HEK293 (cell line): ENCODE results near the gene CADM1.

Source experiments
- TF ChIP-seq, protein P1 (sequence below): fragments of 450-650 bp; IDR thresholded peaks from 2 replicates; pipeline ENCODE4 v1.5.1; 2018; ENCODE audit warnings: missing biosample characterization, missing genetic modification characterization
- TF ChIP-seq, protein P2 (sequence below): fragments of 450-650 bp; formaldehyde crosslinking; IDR thresholded peaks from 2 replicates; pipeline ENCODE4 v1.5.1; 2016; ENCODE audit warnings: missing biosample characterization, missing genetic modification characterization, borderline replicate concordance

DNA sequence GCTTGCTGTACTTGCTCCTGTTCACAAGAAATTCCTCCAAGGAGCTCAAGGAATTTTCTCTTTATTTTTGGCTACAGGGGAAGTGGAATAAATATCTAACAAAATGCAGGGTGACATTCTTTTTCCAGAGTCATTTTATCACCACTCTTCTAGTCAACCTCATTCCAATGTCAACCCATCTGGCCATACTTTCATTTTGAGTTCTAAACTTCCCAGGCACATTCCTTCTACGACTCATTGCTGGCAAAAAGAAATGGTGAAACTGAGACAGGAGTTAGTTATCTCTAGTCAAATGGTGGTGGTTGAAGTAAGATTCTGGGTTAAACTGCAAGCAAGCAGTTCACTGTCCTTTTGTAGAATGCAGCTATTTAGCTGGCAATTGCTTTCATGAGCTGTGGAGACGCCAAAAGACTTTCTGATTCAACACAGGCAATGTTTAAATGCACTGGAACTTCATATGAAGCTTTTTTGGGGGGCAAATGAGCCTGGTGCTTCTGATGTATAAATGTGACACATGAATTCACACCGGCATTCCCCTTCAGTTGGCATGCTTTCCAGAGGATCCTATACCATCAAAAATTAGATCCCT, 304.6 kb downstream of the CADM1 start:
- TF ChIP-seq, protein P1, sequence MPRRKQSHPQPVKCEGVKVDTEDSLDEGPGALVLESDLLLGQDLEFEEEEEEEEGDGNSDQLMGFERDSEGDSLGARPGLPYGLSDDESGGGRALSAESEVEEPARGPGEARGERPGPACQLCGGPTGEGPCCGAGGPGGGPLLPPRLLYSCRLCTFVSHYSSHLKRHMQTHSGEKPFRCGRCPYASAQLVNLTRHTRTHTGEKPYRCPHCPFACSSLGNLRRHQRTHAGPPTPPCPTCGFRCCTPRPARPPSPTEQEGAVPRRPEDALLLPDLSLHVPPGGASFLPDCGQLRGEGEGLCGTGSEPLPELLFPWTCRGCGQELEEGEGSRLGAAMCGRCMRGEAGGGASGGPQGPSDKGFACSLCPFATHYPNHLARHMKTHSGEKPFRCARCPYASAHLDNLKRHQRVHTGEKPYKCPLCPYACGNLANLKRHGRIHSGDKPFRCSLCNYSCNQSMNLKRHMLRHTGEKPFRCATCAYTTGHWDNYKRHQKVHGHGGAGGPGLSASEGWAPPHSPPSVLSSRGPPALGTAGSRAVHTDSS (tag by site-specific recombination) = no peak
- TF ChIP-seq, protein P2, sequence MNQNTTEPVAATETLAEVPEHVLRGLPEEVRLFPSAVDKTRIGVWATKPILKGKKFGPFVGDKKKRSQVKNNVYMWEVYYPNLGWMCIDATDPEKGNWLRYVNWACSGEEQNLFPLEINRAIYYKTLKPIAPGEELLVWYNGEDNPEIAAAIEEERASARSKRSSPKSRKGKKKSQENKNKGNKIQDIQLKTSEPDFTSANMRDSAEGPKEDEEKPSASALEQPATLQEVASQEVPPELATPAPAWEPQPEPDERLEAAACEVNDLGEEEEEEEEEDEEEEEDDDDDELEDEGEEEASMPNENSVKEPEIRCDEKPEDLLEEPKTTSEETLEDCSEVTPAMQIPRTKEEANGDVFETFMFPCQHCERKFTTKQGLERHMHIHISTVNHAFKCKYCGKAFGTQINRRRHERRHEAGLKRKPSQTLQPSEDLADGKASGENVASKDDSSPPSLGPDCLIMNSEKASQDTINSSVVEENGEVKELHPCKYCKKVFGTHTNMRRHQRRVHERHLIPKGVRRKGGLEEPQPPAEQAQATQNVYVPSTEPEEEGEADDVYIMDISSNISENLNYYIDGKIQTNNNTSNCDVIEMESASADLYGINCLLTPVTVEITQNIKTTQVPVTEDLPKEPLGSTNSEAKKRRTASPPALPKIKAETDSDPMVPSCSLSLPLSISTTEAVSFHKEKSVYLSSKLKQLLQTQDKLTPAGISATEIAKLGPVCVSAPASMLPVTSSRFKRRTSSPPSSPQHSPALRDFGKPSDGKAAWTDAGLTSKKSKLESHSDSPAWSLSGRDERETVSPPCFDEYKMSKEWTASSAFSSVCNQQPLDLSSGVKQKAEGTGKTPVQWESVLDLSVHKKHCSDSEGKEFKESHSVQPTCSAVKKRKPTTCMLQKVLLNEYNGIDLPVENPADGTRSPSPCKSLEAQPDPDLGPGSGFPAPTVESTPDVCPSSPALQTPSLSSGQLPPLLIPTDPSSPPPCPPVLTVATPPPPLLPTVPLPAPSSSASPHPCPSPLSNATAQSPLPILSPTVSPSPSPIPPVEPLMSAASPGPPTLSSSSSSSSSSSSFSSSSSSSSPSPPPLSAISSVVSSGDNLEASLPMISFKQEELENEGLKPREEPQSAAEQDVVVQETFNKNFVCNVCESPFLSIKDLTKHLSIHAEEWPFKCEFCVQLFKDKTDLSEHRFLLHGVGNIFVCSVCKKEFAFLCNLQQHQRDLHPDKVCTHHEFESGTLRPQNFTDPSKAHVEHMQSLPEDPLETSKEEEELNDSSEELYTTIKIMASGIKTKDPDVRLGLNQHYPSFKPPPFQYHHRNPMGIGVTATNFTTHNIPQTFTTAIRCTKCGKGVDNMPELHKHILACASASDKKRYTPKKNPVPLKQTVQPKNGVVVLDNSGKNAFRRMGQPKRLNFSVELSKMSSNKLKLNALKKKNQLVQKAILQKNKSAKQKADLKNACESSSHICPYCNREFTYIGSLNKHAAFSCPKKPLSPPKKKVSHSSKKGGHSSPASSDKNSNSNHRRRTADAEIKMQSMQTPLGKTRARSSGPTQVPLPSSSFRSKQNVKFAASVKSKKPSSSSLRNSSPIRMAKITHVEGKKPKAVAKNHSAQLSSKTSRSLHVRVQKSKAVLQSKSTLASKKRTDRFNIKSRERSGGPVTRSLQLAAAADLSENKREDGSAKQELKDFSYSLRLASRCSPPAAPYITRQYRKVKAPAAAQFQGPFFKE = no peak
